WTC11 (cell line): ENCODE results near the gene MOCS1. TPM values are rescaled to one million over a fixed set of nuclear protein-coding genes. Genes with fewer than 3 reads are reported as not detected.

ENCODE experiments used
- ATAC-seq: fragments of 200-7000 bp; cut with Tn5 transposase; 2 replicates; pipeline ENCODE4 v1.10.0; 2021; ENCODE audit warnings: mild to moderate bottlenecking, moderate library complexity
- CTCF ChIA-PET: fragments of 300-600 bp; sonication (Branson Sonifier 250); formaldehyde crosslinking; loops from one replicate; lab custom pipeline; 2021; ENCODE audit warnings: antibody characterized with exemption; lab: Charles Lee
- POLR2A ChIA-PET: fragments of 350-600 bp; sonication (Branson Sonifier 250); formaldehyde crosslinking; loops from one replicate; lab custom pipeline; 2021; ENCODE audit warnings: antibody characterized with exemption; lab: Charles Lee
- DNase-seq: peaks from one replicate; pipeline ENCODE4 v3.0.0; 2021; ENCODE audit warnings: low spot score
- H3K27ac Mint-ChIP-seq: 2 replicates; pipeline ENCODE4 v1.8.0; 2021; ENCODE audit warnings: mixed read lengths
- H3K27me3 Mint-ChIP-seq: 2 replicates; pipeline ENCODE4 v1.8.0; 2021; ENCODE audit warnings: low read depth, mild to moderate bottlenecking, moderate library complexity, mixed read lengths
- H3K36me3 Mint-ChIP-seq: 2 replicates; pipeline ENCODE4 v1.8.0; 2021; ENCODE audit warnings: mixed read lengths
- H3K4me1 Mint-ChIP-seq: 2 replicates; pipeline ENCODE4 v1.8.0; 2022; ENCODE audit warnings: mixed read lengths
- H3K4me3 Mint-ChIP-seq: 2 replicates; pipeline ENCODE4 v1.8.0; 2021; ENCODE audit warnings: mild to moderate bottlenecking, moderate library complexity, mixed read lengths
- H3K9me3 Mint-ChIP-seq: 2 replicates; pipeline ENCODE4 v1.8.0; 2021; ENCODE audit warnings: mixed read lengths
- CBFB ChIP-seq: sonication (generic); formaldehyde crosslinking; IDR thresholded peaks from 2 replicates; pipeline ENCODE4 v1.8.1; 2022; ENCODE audit warnings: mild to moderate bottlenecking, low read depth, missing genetic modification reagents
- CREB1 ChIP-seq: sonication (generic); formaldehyde crosslinking; IDR thresholded peaks from 2 replicates; pipeline ENCODE4 v1.8.0; 2023; ENCODE audit warnings: mild to moderate bottlenecking, missing genetic modification reagents
- ETV6 ChIP-seq: sonication (generic); formaldehyde crosslinking; IDR thresholded peaks from 2 replicates; pipeline ENCODE4 v1.8.1; 2022; ENCODE audit warnings: mild to moderate bottlenecking, missing genetic modification reagents
- FOXK1 ChIP-seq: sonication (generic); formaldehyde crosslinking; IDR thresholded peaks from 2 replicates; pipeline ENCODE4 v1.8.0; 2022; ENCODE audit warnings: mild to moderate bottlenecking, moderate library complexity, missing genetic modification reagents
- FOXP1 ChIP-seq: sonication (generic); formaldehyde crosslinking; IDR thresholded peaks from 2 replicates; pipeline ENCODE4 v1.8.0; 2022; ENCODE audit warnings: missing genetic modification reagents, mild to moderate bottlenecking, moderate library complexity, borderline replicate concordance
- IRF2 ChIP-seq: sonication (generic); formaldehyde crosslinking; IDR thresholded peaks from 2 replicates; pipeline ENCODE4 v1.8.0; 2022; ENCODE audit warnings: low read depth, missing genetic modification reagents, borderline replicate concordance
- JAZF1 ChIP-seq: fragments of 250-450 bp; sonication (Bioruptor Pico); IDR thresholded peaks from 2 replicates; pipeline ENCODE4 v1.9.0; 2021; ENCODE audit warnings: moderate library complexity, mild to moderate bottlenecking, inconsistent platforms
- JUN ChIP-seq: sonication (generic); formaldehyde crosslinking; IDR thresholded peaks from 2 replicates; pipeline ENCODE4 v1.8.0; 2023; ENCODE audit warnings: mild to moderate bottlenecking, missing genetic modification reagents
- MYBL2 ChIP-seq: sonication (generic); formaldehyde crosslinking; IDR thresholded peaks from 2 replicates; pipeline ENCODE4 v1.8.1; 2023; ENCODE audit warnings: mild to moderate bottlenecking, moderate library complexity, missing genetic modification reagents
- NFE2L1 ChIP-seq: sonication (generic); formaldehyde crosslinking; IDR thresholded peaks from 2 replicates; pipeline ENCODE4 v1.8.1; 2023; ENCODE audit warnings: missing genetic modification reagents
- NR2C2 ChIP-seq: sonication (generic); formaldehyde crosslinking; IDR thresholded peaks from 2 replicates; pipeline ENCODE4 v1.8.0; 2022; ENCODE audit warnings: mild to moderate bottlenecking, missing genetic modification reagents
- NR3C1 ChIP-seq: sonication (generic); formaldehyde crosslinking; conservative IDR thresholded peaks from 2 replicates; pipeline ENCODE4 v1.8.1; 2023; ENCODE audit warnings: low read depth, mild to moderate bottlenecking, missing genetic modification reagents
- PRRX2 ChIP-seq: fragments of 250-450 bp; sonication (Bioruptor Pico); IDR thresholded peaks from 2 replicates; pipeline ENCODE4 v1.8.0; 2021; ENCODE audit warnings: mild to moderate bottlenecking
- SMAD3 ChIP-seq: sonication (generic); formaldehyde crosslinking; IDR thresholded peaks from 2 replicates; pipeline ENCODE4 v1.8.0; 2022; ENCODE audit warnings: missing genetic modification reagents, mild to moderate bottlenecking, borderline replicate concordance
- TCF7 ChIP-seq: sonication (generic); formaldehyde crosslinking; IDR thresholded peaks from 2 replicates; pipeline ENCODE4 v1.8.0; 2022; ENCODE audit warnings: mild to moderate bottlenecking, low read depth, missing genetic modification reagents, moderate library complexity
- TEAD1 ChIP-seq: sonication (generic); formaldehyde crosslinking; IDR thresholded peaks from 2 replicates; pipeline ENCODE4 v1.8.0; 2022; ENCODE audit warnings: mild to moderate bottlenecking, missing genetic modification reagents
- TP53 ChIP-seq: sonication (generic); formaldehyde crosslinking; IDR thresholded peaks from 2 replicates; pipeline ENCODE4 v1.8.1; 2023; ENCODE audit warnings: mild to moderate bottlenecking, missing genetic modification reagents
- ZBTB21 ChIP-seq: sonication (generic); formaldehyde crosslinking; IDR thresholded peaks from 2 replicates; pipeline ENCODE4 v1.8.1; 2023; ENCODE audit warnings: mild to moderate bottlenecking, missing genetic modification reagents, borderline replicate concordance
- ZNF121 ChIP-seq: sonication (generic); formaldehyde crosslinking; IDR thresholded peaks from 2 replicates; pipeline ENCODE4 v1.8.0; 2023; ENCODE audit warnings: missing genetic modification reagents
- ZNF219 ChIP-seq: sonication (generic); formaldehyde crosslinking; IDR thresholded peaks from 2 replicates; pipeline ENCODE4 v1.8.0; 2023; ENCODE audit warnings: missing genetic modification reagents, mild to moderate bottlenecking, borderline replicate concordance
- ZNF396 ChIP-seq: fragments of 250-450 bp; sonication (Bioruptor Pico); IDR thresholded peaks from 2 replicates; pipeline ENCODE4 v1.8.0; 2021; ENCODE audit warnings: mild to moderate bottlenecking, moderate library complexity, borderline replicate concordance
- ZNF416 ChIP-seq: fragments of 250-450 bp; sonication (Bioruptor Pico); IDR thresholded peaks from 2 replicates; pipeline ENCODE4 v1.9.0; 2021; ENCODE audit warnings: mild to moderate bottlenecking, inconsistent platforms
- ZNF671 ChIP-seq: fragments of 250-450 bp; sonication (Bioruptor Pico); IDR thresholded peaks from 2 replicates; pipeline ENCODE4 v1.8.0; 2021; ENCODE audit warnings: mild to moderate bottlenecking
- total RNA-seq: library from RNA; stranded (reverse); gene quantifications from 3 replicates; pipeline ENCODE4 v1.2.3, GENCODE V29; 2021
- TF ChIP-seq, protein P1 (sequence below): sonication (generic); formaldehyde crosslinking; IDR thresholded peaks from 2 replicates; pipeline ENCODE4 v1.8.0; 2022; ENCODE audit warnings: mild to moderate bottlenecking, missing genetic modification reagents
- TF ChIP-seq, protein P2 (sequence below): sonication (generic); formaldehyde crosslinking; IDR thresholded peaks from 2 replicates; pipeline ENCODE4 v1.8.0; 2023; ENCODE audit warnings: missing genetic modification reagents, mild to moderate bottlenecking, borderline replicate concordance
- TF ChIP-seq, protein P3 (sequence below): fragments of 250-450 bp; sonication (Bioruptor Pico); IDR thresholded peaks from 2 replicates; pipeline ENCODE4 v1.9.0; 2021; ENCODE audit warnings: moderate library complexity, mild to moderate bottlenecking, inconsistent platforms, borderline replicate concordance
- TF ChIP-seq, protein P4 (sequence below): sonication (generic); formaldehyde crosslinking; IDR thresholded peaks from 2 replicates; pipeline ENCODE4 v1.8.1; 2023; ENCODE audit warnings: mild to moderate bottlenecking, missing genetic modification reagents, moderate library complexity
- TF ChIP-seq, protein P5 (sequence below): sonication (generic); formaldehyde crosslinking; IDR thresholded peaks from 2 replicates; pipeline ENCODE4 v1.8.1; 2022; ENCODE audit warnings: missing genetic modification reagents, borderline replicate concordance
- TF ChIP-seq, protein P6 (sequence below): sonication (generic); formaldehyde crosslinking; IDR thresholded peaks from 2 replicates; pipeline ENCODE4 v1.8.1; 2023; ENCODE audit warnings: mild to moderate bottlenecking, missing genetic modification reagents, moderate library complexity

Gene MOCS1
- total RNA-seq, 1 experiment from 2014 or later: 18.5 TPM

DNA sequence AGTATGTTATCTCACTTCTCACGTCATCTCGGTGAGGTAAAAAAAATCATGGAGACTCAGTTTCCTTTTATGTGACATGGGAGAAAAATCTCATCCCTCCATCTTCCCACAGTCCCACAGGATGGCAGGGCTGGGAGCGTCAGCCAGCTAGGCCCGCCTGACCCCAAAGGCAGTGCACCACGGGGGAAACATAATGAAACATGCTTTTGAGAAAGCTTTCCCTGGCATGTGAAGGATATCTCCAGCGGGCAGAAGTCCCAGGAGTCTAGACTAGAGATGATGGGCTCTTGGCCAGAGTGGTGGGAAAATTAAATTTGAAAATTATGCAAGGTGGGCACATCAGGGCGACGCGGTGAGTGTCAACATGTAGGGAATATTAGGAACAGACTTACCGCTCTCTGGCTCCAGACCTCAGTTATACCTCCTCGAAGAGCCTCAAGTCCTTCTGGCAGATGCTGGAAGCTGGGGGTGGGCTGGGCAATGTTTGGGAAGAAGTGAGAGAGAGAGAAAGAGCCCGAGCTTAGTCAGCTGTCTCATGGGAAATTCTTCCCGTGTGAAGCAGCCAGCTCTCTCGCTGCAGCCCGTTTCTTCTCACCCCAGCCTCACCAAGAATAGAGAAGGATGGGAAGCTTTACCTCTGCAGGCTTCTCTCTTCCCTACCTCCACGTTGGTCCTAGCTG, 52.3 kb downstream of the MOCS1 start (continued):
- no peak for TF ChIP-seq IRF2
- no peak for TF ChIP-seq ZNF219 (CRISPR knock-in tag)
- no peak for TF ChIP-seq JUN (CRISPR knock-in tag)
- TF ChIP-seq ETV6 (CRISPR knock-in tag): no peak
- TF ChIP-seq, protein P1, sequence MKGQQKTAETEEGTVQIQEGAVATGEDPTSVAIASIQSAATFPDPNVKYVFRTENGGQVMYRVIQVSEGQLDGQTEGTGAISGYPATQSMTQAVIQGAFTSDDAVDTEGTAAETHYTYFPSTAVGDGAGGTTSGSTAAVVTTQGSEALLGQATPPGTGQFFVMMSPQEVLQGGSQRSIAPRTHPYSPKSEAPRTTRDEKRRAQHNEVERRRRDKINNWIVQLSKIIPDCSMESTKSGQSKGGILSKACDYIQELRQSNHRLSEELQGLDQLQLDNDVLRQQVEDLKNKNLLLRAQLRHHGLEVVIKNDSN (CRISPR knock-in tag): no peak
- no peak for TF ChIP-seq NFE2L1 (CRISPR knock-in tag)
- TF ChIP-seq ZBTB21: no peak
- TF ChIP-seq NR3C1 (CRISPR knock-in tag): no peak
- TF ChIP-seq ZNF121 (CRISPR knock-in tag): no peak
- TF ChIP-seq JAZF1 (CRISPR knock-in tag): no peak

DNA sequence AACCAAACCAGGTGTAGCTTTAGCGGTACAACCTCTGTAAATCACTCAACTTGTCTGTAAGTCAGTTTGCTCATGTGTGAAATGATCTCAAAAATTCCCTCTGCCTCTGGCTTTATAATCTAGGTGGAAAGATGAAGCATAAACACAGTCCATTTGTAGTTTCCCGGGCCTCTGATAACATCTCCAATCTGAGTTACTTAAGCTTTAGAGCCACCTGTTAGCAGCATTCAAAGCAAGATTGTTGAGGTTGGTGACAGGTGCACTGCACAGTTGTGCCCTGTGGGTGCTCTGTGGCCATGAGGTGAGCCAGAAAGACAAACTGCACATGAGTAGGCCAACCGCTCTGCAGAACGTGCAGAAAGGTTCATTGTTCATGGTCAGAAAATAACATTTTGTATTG, 53.7 kb downstream of the MOCS1 start:
- H3K36me3 Mint-ChIP-seq: no peaks in the 10 kb centered on the region
- POLR2A ChIA-PET: no interaction called here
- CTCF ChIA-PET: interaction anchor here (1.7 to 1.8 kb wide), 2 partner anchors 9 to 13 kb away, joined by 5 read pairs; no protein-coding TSS in a partner anchor

DNA sequence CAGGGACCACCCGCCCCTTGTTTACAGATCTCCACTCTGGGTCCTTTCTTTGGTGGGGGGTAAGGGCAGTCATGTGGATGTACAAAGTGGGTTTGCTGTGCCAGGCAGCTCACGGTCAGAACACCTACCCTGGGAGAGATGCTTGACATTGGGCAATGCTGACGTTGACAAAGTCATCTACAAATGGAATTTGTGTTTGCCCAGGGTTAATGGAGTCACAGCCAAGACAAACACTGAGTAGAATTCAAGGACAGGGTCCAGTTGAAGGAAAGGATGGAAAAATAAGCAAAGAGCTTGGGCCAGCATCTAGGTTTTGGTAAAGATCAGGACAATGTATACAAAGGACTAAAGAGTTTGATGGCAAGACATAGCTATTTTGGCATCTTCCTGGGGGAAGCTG, 54.7 kb downstream of the MOCS1 start:
- POLR2A ChIA-PET: no interaction called here
- no peaks in the 10 kb centered on the region for H3K36me3 Mint-ChIP-seq
- no peak for TF ChIP-seq ZNF396
- TF ChIP-seq, protein P2, sequence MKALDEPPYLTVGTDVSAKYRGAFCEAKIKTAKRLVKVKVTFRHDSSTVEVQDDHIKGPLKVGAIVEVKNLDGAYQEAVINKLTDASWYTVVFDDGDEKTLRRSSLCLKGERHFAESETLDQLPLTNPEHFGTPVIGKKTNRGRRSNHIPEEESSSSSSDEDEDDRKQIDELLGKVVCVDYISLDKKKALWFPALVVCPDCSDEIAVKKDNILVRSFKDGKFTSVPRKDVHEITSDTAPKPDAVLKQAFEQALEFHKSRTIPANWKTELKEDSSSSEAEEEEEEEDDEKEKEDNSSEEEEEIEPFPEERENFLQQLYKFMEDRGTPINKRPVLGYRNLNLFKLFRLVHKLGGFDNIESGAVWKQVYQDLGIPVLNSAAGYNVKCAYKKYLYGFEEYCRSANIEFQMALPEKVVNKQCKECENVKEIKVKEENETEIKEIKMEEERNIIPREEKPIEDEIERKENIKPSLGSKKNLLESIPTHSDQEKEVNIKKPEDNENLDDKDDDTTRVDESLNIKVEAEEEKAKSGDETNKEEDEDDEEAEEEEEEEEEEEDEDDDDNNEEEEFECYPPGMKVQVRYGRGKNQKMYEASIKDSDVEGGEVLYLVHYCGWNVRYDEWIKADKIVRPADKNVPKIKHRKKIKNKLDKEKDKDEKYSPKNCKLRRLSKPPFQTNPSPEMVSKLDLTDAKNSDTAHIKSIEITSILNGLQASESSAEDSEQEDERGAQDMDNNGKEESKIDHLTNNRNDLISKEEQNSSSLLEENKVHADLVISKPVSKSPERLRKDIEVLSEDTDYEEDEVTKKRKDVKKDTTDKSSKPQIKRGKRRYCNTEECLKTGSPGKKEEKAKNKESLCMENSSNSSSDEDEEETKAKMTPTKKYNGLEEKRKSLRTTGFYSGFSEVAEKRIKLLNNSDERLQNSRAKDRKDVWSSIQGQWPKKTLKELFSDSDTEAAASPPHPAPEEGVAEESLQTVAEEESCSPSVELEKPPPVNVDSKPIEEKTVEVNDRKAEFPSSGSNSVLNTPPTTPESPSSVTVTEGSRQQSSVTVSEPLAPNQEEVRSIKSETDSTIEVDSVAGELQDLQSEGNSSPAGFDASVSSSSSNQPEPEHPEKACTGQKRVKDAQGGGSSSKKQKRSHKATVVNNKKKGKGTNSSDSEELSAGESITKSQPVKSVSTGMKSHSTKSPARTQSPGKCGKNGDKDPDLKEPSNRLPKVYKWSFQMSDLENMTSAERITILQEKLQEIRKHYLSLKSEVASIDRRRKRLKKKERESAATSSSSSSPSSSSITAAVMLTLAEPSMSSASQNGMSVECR (CRISPR knock-in tag): no peak
- TF ChIP-seq, protein P3, sequence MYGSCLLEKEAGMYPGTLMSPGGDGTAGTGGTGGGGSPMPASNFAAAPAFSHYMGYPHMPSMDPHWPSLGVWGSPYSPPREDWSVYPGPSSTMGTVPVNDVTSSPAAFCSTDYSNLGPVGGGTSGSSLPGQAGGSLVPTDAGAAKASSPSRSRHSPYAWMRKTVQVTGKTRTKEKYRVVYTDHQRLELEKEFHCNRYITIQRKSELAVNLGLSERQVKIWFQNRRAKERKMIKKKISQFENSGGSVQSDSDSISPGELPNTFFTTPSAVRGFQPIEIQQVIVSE (CRISPR knock-in tag): no peak
- no peak for TF ChIP-seq ZNF121 (CRISPR knock-in tag)
- no peak for TF ChIP-seq TCF7 (CRISPR knock-in tag)
- no peak for TF ChIP-seq ZNF671 (CRISPR knock-in tag)

More for the DNA sequence above, 53.7 kb downstream of the MOCS1 start:
- Mint-ChIP-seq H3K27me3 (no peaks in the 10 kb centered on the region), H3K4me3 (no peak overlapping the region)
- DNase-seq: no peak
- TF ChIP-seq CREB1: no peak
- TF ChIP-seq, protein P4, sequence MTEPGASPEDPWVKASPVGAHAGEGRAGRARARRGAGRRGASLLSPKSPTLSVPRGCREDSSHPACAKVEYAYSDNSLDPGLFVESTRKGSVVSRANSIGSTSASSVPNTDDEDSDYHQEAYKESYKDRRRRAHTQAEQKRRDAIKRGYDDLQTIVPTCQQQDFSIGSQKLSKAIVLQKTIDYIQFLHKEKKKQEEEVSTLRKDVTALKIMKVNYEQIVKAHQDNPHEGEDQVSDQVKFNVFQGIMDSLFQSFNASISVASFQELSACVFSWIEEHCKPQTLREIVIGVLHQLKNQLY (CRISPR knock-in tag): no peak
- no peak for TF ChIP-seq PRRX2 (CRISPR knock-in tag)
- TF ChIP-seq TP53 (CRISPR knock-in tag): no peak
- TF ChIP-seq TEAD1 (CRISPR knock-in tag): no peak
- no peak for TF ChIP-seq ZNF219 (CRISPR knock-in tag)
- TF ChIP-seq, protein P5, sequence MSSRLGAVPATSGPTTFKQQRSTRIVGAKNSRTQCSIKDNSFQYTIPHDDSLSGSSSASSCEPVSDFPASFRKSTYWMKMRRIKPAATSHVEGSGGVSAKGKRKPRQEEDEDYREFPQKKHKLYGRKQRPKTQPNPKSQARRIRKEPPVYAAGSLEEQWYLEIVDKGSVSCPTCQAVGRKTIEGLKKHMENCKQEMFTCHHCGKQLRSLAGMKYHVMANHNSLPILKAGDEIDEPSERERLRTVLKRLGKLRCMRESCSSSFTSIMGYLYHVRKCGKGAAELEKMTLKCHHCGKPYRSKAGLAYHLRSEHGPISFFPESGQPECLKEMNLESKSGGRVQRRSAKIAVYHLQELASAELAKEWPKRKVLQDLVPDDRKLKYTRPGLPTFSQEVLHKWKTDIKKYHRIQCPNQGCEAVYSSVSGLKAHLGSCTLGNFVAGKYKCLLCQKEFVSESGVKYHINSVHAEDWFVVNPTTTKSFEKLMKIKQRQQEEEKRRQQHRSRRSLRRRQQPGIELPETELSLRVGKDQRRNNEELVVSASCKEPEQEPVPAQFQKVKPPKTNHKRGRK: no peak
- TF ChIP-seq, protein P6, sequence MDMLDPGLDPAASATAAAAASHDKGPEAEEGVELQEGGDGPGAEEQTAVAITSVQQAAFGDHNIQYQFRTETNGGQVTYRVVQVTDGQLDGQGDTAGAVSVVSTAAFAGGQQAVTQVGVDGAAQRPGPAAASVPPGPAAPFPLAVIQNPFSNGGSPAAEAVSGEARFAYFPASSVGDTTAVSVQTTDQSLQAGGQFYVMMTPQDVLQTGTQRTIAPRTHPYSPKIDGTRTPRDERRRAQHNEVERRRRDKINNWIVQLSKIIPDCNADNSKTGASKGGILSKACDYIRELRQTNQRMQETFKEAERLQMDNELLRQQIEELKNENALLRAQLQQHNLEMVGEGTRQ (CRISPR knock-in tag): no peak
- no peak for TF ChIP-seq FOXK1
- no peak for TF ChIP-seq JUN (CRISPR knock-in tag)
- no peak for TF ChIP-seq FOXP1 (CRISPR knock-in tag)
- TF ChIP-seq CBFB (CRISPR knock-in tag): no peak
- no peak for TF ChIP-seq NR2C2
- no peak for TF ChIP-seq MYBL2 (CRISPR knock-in tag)
- TF ChIP-seq ZNF416: no peak
- TF ChIP-seq SMAD3 (CRISPR knock-in tag): no peak
- TF ChIP-seq, all 79 proteins: peak for 0
- Mint-ChIP-seq H3K4me1 (no peaks in the 10 kb centered on the region), H3K9me3 (no peaks in the 10 kb centered on the region), H3K27ac (no peak overlapping the region)
- no peak for ATAC-seq

More for the DNA sequence above, 54.7 kb downstream of the MOCS1 start:
- DNase-seq (no peak), ATAC-seq (no peak)
- Mint-ChIP-seq H3K4me3 (no peak overlapping the region), H3K9me3 (no peaks in the 10 kb centered on the region), H3K27me3 (no peaks in the 10 kb centered on the region), H3K27ac (no peak overlapping the region), H3K4me1 (no peaks in the 10 kb centered on the region)
- CTCF ChIA-PET: interaction anchor here (1.7 to 1.8 kb wide), 2 partner anchors 8 to 12 kb away, joined by 5 read pairs; no protein-coding TSS in a partner anchor
